ENCODE measurements around the gene LGALS16. TPM values are rescaled to one million over a fixed set of nuclear protein-coding genes. Genes with fewer than 3 reads are reported as not detected.

LGALS16 gene
- polyA plus RNA-seq, 1 donor from 2014 or later, result not detected

DNA sequence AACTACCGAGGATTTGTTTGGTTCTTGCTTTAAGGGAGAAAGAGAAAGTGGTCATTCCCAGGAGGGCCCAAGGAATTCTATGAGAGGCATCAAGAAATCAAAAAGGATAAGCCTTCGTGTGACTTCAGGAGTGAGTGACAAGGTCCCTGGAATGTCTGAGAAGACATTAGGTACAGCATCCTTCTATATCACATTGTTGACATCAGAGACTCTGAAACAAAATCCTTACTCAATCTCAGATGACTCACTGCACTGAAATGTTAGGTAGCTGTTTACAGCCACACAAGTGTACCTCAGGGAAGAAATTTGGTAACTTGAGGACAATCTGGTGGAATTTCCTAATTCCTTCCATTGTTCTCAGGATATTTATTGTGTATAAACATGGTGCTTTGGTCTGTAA is 40.7 kb downstream of the LGALS16 start:
- TF ChIP-seq, protein P1, sequence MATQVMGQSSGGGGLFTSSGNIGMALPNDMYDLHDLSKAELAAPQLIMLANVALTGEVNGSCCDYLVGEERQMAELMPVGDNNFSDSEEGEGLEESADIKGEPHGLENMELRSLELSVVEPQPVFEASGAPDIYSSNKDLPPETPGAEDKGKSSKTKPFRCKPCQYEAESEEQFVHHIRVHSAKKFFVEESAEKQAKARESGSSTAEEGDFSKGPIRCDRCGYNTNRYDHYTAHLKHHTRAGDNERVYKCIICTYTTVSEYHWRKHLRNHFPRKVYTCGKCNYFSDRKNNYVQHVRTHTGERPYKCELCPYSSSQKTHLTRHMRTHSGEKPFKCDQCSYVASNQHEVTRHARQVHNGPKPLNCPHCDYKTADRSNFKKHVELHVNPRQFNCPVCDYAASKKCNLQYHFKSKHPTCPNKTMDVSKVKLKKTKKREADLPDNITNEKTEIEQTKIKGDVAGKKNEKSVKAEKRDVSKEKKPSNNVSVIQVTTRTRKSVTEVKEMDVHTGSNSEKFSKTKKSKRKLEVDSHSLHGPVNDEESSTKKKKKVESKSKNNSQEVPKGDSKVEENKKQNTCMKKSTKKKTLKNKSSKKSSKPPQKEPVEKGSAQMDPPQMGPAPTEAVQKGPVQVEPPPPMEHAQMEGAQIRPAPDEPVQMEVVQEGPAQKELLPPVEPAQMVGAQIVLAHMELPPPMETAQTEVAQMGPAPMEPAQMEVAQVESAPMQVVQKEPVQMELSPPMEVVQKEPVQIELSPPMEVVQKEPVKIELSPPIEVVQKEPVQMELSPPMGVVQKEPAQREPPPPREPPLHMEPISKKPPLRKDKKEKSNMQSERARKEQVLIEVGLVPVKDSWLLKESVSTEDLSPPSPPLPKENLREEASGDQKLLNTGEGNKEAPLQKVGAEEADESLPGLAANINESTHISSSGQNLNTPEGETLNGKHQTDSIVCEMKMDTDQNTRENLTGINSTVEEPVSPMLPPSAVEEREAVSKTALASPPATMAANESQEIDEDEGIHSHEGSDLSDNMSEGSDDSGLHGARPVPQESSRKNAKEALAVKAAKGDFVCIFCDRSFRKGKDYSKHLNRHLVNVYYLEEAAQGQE (IDR thresholded peaks at IDR 0.05; ENCODE audit: borderline replicate concordance), result no peak
- TF ChIP-seq TAF1 (IDR thresholded peaks at IDR 0.05; ENCODE audit: low read depth) (no peak), EZH2 (IDR thresholded peaks at IDR 0.05; ENCODE audit: borderline replicate concordance, insufficient read depth, low read length, poor library complexity, severe bottlenecking) (no peak), EP300 (conservative IDR thresholded peaks at IDR 0.05; ENCODE audit: poor library complexity, severe bottlenecking) (no peak), RAD21 (conservative IDR thresholded peaks at IDR 0.05) (no peak), SMC3 (conservative IDR thresholded peaks at IDR 0.05; ENCODE audit: poor library complexity) (no peak), POLR2AphosphoS5 (IDR thresholded peaks at IDR 0.05) (no peak), MXI1 (conservative IDR thresholded peaks at IDR 0.05; ENCODE audit: poor library complexity, severe bottlenecking) (no peak)
- TF ChIP-seq, protein P2, sequence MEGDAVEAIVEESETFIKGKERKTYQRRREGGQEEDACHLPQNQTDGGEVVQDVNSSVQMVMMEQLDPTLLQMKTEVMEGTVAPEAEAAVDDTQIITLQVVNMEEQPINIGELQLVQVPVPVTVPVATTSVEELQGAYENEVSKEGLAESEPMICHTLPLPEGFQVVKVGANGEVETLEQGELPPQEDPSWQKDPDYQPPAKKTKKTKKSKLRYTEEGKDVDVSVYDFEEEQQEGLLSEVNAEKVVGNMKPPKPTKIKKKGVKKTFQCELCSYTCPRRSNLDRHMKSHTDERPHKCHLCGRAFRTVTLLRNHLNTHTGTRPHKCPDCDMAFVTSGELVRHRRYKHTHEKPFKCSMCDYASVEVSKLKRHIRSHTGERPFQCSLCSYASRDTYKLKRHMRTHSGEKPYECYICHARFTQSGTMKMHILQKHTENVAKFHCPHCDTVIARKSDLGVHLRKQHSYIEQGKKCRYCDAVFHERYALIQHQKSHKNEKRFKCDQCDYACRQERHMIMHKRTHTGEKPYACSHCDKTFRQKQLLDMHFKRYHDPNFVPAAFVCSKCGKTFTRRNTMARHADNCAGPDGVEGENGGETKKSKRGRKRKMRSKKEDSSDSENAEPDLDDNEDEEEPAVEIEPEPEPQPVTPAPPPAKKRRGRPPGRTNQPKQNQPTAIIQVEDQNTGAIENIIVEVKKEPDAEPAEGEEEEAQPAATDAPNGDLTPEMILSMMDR (IDR thresholded peaks at IDR 0.05; ENCODE audit: poor library complexity, severe bottlenecking), result no peak
- H3K27me3 ChIP-seq (ENCODE audit: insufficient read depth, low read depth, low read length), result no peaks in the 10 kb centered on the region
- H3K9me2 ChIP-seq (ENCODE audit: insufficient read depth, low read length), result no peaks in the 10 kb centered on the region
- H3K79me2 ChIP-seq (replicated peaks; ENCODE audit: insufficient read depth, low read length), result no peaks in the 10 kb centered on the region
- H3K27ac ChIP-seq (ENCODE audit: low read length), result no peak overlapping the region
- no peaks in the 10 kb centered on the region for H4K20me1 ChIP-seq (ENCODE audit: insufficient read depth)
- H3F3A ChIP-seq (ENCODE audit: insufficient read depth, low read length, poor library complexity, severe bottlenecking), result no peaks in the 10 kb centered on the region
- no peak overlapping the region for H3K9ac ChIP-seq (ENCODE audit: low read length)
- no peak overlapping the region for H2AFZ ChIP-seq (ENCODE audit: low read depth, low read length)
- no peak overlapping the region for H3K4me2 ChIP-seq (ENCODE audit: low read length)
- H3K9me3 ChIP-seq (ENCODE audit: low read length), result no peaks in the 10 kb centered on the region
- H3K36me3 ChIP-seq (ENCODE audit: insufficient read depth, low read length), result no peaks in the 10 kb centered on the region
- no peak overlapping the region for H3K4me3 ChIP-seq (ENCODE audit: low read length)

DNA sequence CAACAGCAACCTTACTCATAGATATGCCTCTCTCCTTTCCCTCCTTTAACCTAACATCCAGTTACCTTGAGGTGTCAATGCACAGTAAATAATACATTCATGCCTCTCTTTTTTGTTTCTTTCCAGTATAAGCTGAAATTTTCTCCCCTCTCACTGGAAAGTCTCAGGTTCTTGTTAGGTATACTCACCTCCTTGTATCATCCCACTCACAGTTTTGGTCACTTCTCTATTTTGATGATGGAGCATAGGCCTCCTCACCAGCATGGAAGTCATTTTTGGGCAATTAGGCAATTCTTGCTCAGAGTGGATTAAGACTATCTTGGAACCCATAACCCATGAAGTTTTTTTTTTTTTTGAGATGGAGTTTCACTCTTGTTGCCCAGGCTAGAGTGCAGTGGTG is 42.8 kb downstream of the LGALS16 start:
- no peak overlapping the region for H3K9ac ChIP-seq (ENCODE audit: low read length)
- H2AFZ ChIP-seq (ENCODE audit: low read depth, low read length), result no peak overlapping the region
- H3K4me2 ChIP-seq (ENCODE audit: low read length), result no peak overlapping the region
- TF ChIP-seq, protein P2 (IDR thresholded peaks at IDR 0.05; ENCODE audit: poor library complexity, severe bottlenecking), result no peak
- TF ChIP-seq SMC3 (conservative IDR thresholded peaks at IDR 0.05; ENCODE audit: poor library complexity) (no peak), EP300 (conservative IDR thresholded peaks at IDR 0.05; ENCODE audit: poor library complexity, severe bottlenecking) (no peak), EZH2 (IDR thresholded peaks at IDR 0.05; ENCODE audit: borderline replicate concordance, insufficient read depth, low read length, poor library complexity, severe bottlenecking) (no peak), RAD21 (conservative IDR thresholded peaks at IDR 0.05) (no peak), MXI1 (conservative IDR thresholded peaks at IDR 0.05; ENCODE audit: poor library complexity, severe bottlenecking) (no peak), TAF1 (IDR thresholded peaks at IDR 0.05; ENCODE audit: low read depth) (no peak), POLR2AphosphoS5 (IDR thresholded peaks at IDR 0.05) (no peak)
- TF ChIP-seq, protein P1 (IDR thresholded peaks at IDR 0.05; ENCODE audit: borderline replicate concordance), result no peak
- no peaks in the 10 kb centered on the region for H3K9me3 ChIP-seq (ENCODE audit: low read length)
- H3F3A ChIP-seq (ENCODE audit: insufficient read depth, low read length, poor library complexity, severe bottlenecking), result no peaks in the 10 kb centered on the region
- H3K27ac ChIP-seq (ENCODE audit: low read length), result no peak overlapping the region
- H4K20me1 ChIP-seq (ENCODE audit: insufficient read depth), result no peaks in the 10 kb centered on the region
- no peaks in the 10 kb centered on the region for H3K79me2 ChIP-seq (replicated peaks; ENCODE audit: insufficient read depth, low read length)
- H3K27me3 ChIP-seq (ENCODE audit: insufficient read depth, low read depth, low read length), result no peaks in the 10 kb centered on the region
- H3K36me3 ChIP-seq (ENCODE audit: insufficient read depth, low read length), result no peaks in the 10 kb centered on the region
- H3K4me3 ChIP-seq (ENCODE audit: low read length), result no peak overlapping the region
- H3K9me2 ChIP-seq (ENCODE audit: insufficient read depth, low read length), result no peaks in the 10 kb centered on the region

Data from neural cell (in vitro differentiated cells).